ENCODE measurements around the gene C5orf46.

- no peak for TF ChIP-seq CTCF (IDR thresholded peaks at IDR 0.05)
- no peak for TF ChIP-seq EP300 (IDR thresholded peaks at IDR 0.05)
Observed at GRCh38 chr5:147879784-147880183, 26.6 kb downstream of the C5orf46 start.

All from tibial nerve (tissue), 4 donors.